Epithelial cell of proximal tubule (primary cell): ENCODE data around the gene TRIP13. TPM values are rescaled to one million over a fixed set of nuclear protein-coding genes. Genes with fewer than 3 reads are reported as not detected.

Experiments
- DNase-seq: peaks from one replicate; pipeline ENCODE4 v3.0.0-alpha.2; 2011; ENCODE audit warnings: low read depth
- H3K4me3 ChIP-seq: 2 replicates; pipeline ENCODE4 v1.5.1; 2011; ENCODE audit warnings: low read depth, mild to moderate bottlenecking, low read length
- CTCF ChIP-seq: conservative IDR thresholded peaks from 2 replicates; pipeline ENCODE4 v1.5.1; 2012; ENCODE audit warnings: low read depth, mild to moderate bottlenecking, low read length
- total RNA-seq: library from RNA; depleted of rRNA; stranded (reverse); fragments of >200 nt; gene quantifications from 2 replicates; pipeline ENCODE4 v1.2.3, GENCODE V29; 2015

Gene TRIP13
- total RNA-seq, 1 donor from 2014 or later = 66.7 TPM

- TF ChIP-seq CTCF = no peak
- no peak for DNase-seq
- no peak overlapping the region for H3K4me3 ChIP-seq
Measured at GRCh38 chr5:961002-961710, 68.5 kb downstream of the TRIP13 start.

- no peak for TF ChIP-seq CTCF
- H3K4me3 ChIP-seq = no peak overlapping the region
- no peak for DNase-seq
Measured at GRCh38 chr5:961711-962240, 69.1 kb downstream of the TRIP13 start.

- no peak for DNase-seq
- no peak overlapping the region for H3K4me3 ChIP-seq
- no peak for TF ChIP-seq CTCF
Measured at GRCh38 chr5:962386-962785, 69.7 kb downstream of the TRIP13 start.

GRCh38 chr5:962801-963200 lies 70.1 kb downstream of the TRIP13 start:
- no peak overlapping the region for H3K4me3 ChIP-seq
- no peak for TF ChIP-seq CTCF
- DNase-seq = no peak

- no peak for DNase-seq
- no peak for TF ChIP-seq CTCF
- H3K4me3 ChIP-seq = no peak overlapping the region
Measured at GRCh38 chr5:963310-963672, 70.6 kb downstream of the TRIP13 start.

GRCh38 chr5:963673-964531 lies 71.2 kb downstream of the TRIP13 start:
- H3K4me3 ChIP-seq = no peak overlapping the region
- no peak for DNase-seq
- TF ChIP-seq CTCF = no peak
